ENCODE results near the gene CHAF1A. TPM values are rescaled to one million over a fixed set of nuclear protein-coding genes. Genes with fewer than 3 reads are reported as not detected.

Gene CHAF1A
- total and polyA plus RNA-seq, 10 donors: 3.8 to 17.9 (median 10.0) TPM

DNA sequence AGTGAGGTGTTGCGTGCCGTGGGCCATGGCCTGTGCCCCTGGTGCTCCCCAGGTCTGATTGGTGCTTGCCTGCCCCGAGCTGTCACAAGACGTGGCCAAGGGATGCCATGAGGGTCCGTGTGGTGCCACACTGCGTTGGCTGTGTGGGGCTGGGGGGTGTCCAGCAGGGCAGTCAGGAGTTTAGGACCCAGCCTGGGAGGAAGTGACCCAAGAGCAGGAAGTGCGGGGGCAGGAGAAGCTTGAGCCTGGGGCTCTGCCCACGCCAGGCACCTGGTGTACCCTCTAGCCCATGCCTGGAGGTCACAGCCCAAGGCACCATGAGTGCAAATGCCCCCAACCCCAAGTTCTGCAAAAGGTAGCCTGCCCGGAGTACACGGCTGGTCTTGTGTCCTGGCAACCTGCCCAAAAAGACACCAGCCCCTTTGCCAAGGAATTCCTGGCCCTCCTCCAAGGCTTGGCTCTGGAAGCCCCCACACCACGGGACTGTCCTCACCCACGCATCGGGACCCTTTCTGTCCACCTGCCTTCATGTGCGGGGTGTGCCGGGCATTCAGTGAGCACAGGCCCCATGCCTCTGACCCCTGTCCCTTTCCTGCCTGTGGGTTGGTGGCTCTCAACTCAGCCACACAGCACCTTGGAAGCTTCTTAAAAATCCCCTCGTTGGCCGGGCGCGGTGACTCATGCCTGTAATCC is 34.2 kb upstream of the CHAF1A start:
- DNase-seq: no peak
- intact Hi-C loops (cut with DNase I; ENCODE audit: low total_unique reads): no loop called here
- H3K27ac ChIP-seq: peak overlapping the region; percentile 4 to 92 (median 86)

GRCh38 chr19:4369109-4369887 is 33.1 kb upstream of the CHAF1A start:
- peak; percentile 92 for DNase-seq
- no peaks in the 10 kb centered on the region for H3K27me3 ChIP-seq (replicated peaks in 1 of 7)
- TF ChIP-seq, protein P1, sequence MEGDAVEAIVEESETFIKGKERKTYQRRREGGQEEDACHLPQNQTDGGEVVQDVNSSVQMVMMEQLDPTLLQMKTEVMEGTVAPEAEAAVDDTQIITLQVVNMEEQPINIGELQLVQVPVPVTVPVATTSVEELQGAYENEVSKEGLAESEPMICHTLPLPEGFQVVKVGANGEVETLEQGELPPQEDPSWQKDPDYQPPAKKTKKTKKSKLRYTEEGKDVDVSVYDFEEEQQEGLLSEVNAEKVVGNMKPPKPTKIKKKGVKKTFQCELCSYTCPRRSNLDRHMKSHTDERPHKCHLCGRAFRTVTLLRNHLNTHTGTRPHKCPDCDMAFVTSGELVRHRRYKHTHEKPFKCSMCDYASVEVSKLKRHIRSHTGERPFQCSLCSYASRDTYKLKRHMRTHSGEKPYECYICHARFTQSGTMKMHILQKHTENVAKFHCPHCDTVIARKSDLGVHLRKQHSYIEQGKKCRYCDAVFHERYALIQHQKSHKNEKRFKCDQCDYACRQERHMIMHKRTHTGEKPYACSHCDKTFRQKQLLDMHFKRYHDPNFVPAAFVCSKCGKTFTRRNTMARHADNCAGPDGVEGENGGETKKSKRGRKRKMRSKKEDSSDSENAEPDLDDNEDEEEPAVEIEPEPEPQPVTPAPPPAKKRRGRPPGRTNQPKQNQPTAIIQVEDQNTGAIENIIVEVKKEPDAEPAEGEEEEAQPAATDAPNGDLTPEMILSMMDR (IDR thresholded peaks at IDR 0.05 in 8 of 11, conservative IDR thresholded peaks at IDR 0.05 in 3 of 11): peak in 2 of 11 experiments; percentile 19 to 24
- TF ChIP-seq POLR2AphosphoS5 (IDR thresholded peaks at IDR 0.05): peak; percentile 84 to 86 (median 86)
- peak in 1 of 3 donors; percentile 15 for TF ChIP-seq POLR2A (IDR thresholded peaks at IDR 0.05)
- H3K27ac ChIP-seq: peak overlapping the region; percentile 77 to 92 (median 86)
- 9 to 19% (median 11%) methylated on average over 11 to 25 of the region's 25 CpGs for WGBS, 5 donors
- peaks cover 66 to 80% (median 69%) of the 10 kb centered on the region in 6 donors for H3K4me1 ChIP-seq
- intact Hi-C loops (cut with DNase I; ENCODE audit: low total_unique reads): no loop called here
- H3K4me3 ChIP-seq: peak overlapping the region; percentile 16 to 66 (median 26)
- H3K36me3 ChIP-seq: peaks cover 0 to 64% (median 25%) of the 10 kb centered on the region in 6 donors
- H3K9me3 ChIP-seq: no peaks in the 10 kb centered on the region

More for the DNA sequence above, 34.2 kb upstream of the CHAF1A start:
- Histone ChIP-seq H3K4me3 (peak overlapping the region in 2 of 8 donors; percentile 35 to 66), H3K9me3 (no peaks in the 10 kb centered on the region), H3K36me3 (peaks cover 0 to 69% (median 35%) of the 10 kb centered on the region in 6 donors), H3K27me3 (replicated peaks in 1 of 7) (no peaks in the 10 kb centered on the region), H3K4me1 (peaks cover 56 to 69% (median 58%) of the 10 kb centered on the region in 6 donors)
- TF ChIP-seq, protein P1 (IDR thresholded peaks at IDR 0.05 in 8 of 11, conservative IDR thresholded peaks at IDR 0.05 in 3 of 11): no peak
- TF ChIP-seq POLR2AphosphoS5 (IDR thresholded peaks at IDR 0.05): peak in 2 of 3 donors; percentile 44 to 75
- 39 to 63% (median 56%) methylated on average over 16 to 19 of the region's 19 CpGs for WGBS, 5 donors

- H3K27me3 ChIP-seq (replicated peaks in 1 of 7): no peaks in the 10 kb centered on the region
- peaks cover 0 to 58% (median 21%) of the 10 kb centered on the region in 6 donors for H3K36me3 ChIP-seq
- WGBS, 5 donors: 2 to 59% (median 14%) methylated on average over 3 to 21 of the region's 21 CpGs
- peak overlapping the region; percentile 77 to 92 (median 86) for H3K27ac ChIP-seq
- H3K4me1 ChIP-seq: peaks cover 72 to 85% (median 74%) of the 10 kb centered on the region in 6 donors
- peak overlapping the region; percentile 1 to 66 (median 26) for H3K4me3 ChIP-seq
- intact Hi-C loops (cut with DNase I; ENCODE audit: low total_unique reads): no loop called here
- no peaks in the 10 kb centered on the region for H3K9me3 ChIP-seq
- TF ChIP-seq, protein P1 (IDR thresholded peaks at IDR 0.05 in 8 of 11, conservative IDR thresholded peaks at IDR 0.05 in 3 of 11): peak in 10 of 11 experiments; percentile 18 to 70 (median 57)
- no peak for TF ChIP-seq POLR2A (IDR thresholded peaks at IDR 0.05)
- peak; percentile 52 to 61 (median 58) for TF ChIP-seq POLR2AphosphoS5 (IDR thresholded peaks at IDR 0.05)
- peak; percentile 93 for DNase-seq
Measured at GRCh38 chr19:4369888-4370260, 32.6 kb upstream of the CHAF1A start.
